Astrocyte (in vitro differentiated cells and primary cell): ENCODE data around the gene MAPK1IP1L. TPM values are rescaled to one million over a fixed set of nuclear protein-coding genes. Genes with fewer than 3 reads are reported as not detected.
A peak's percentile ranks its signal among the peaks of the same experiment; 100 is the strongest.

Experiments
- DNase-seq: peaks from one replicate; pipeline ENCODE4 v3.0.0-alpha.2; 2010; ENCODE audit warnings: low read depth
- FAIRE-seq: peaks from 2 replicates; lab custom pipeline; 2011; peaks lifted over from hg19 to GRCh38; lab: Jason Lieb, UNC
- H2AFZ ChIP-seq: 2 replicates; pipeline ENCODE4 v1.6.0; 2012; ENCODE audit warnings: low read depth, low read length, inconsistent platforms
- H3K27ac ChIP-seq: 2 replicates; pipeline ENCODE4 v1.5.1; 2011; ENCODE audit warnings: low read depth, low read length, inconsistent platforms
- H3K27me3 ChIP-seq: 2 replicates; pipeline ENCODE4 v1.6.0; 2011; ENCODE audit warnings: low read length, inconsistent platforms; ENCODE audit not compliant: insufficient read depth
- H3K36me3 ChIP-seq: 2 replicates; pipeline ENCODE4 v1.5.1; 2011; ENCODE audit warnings: low read length, inconsistent platforms; ENCODE audit not compliant: insufficient read depth
- H3K4me1 ChIP-seq: 2 replicates; pipeline ENCODE4 v1.5.1; 2011; ENCODE audit warnings: low read length, inconsistent platforms; ENCODE audit not compliant: insufficient read depth
- H3K4me2 ChIP-seq: 2 replicates; pipeline ENCODE4 v1.6.0; 2012; ENCODE audit warnings: low read length, inconsistent platforms
- H3K4me3 ChIP-seq: 2 replicates; pipeline ENCODE4 v1.5.1; 2011; ENCODE audit warnings: low read depth, mild to moderate bottlenecking, low read length, inconsistent platforms; ENCODE audit not compliant: insufficient read depth
- H3K79me2 ChIP-seq: 2 replicates; pipeline ENCODE4 v1.6.0; 2012; ENCODE audit warnings: mild to moderate bottlenecking, low read length, inconsistent platforms; ENCODE audit not compliant: insufficient read depth
- H3K9ac ChIP-seq: 2 replicates; pipeline ENCODE4 v1.6.0; 2012; ENCODE audit warnings: mild to moderate bottlenecking, low read length, inconsistent platforms
- H3K9me3 ChIP-seq: 2 replicates; pipeline ENCODE4 v1.5.1; 2012; ENCODE audit warnings: low read depth, mild to moderate bottlenecking, low read length, inconsistent platforms; ENCODE audit not compliant: insufficient read depth
- H4K20me1 ChIP-seq: 2 replicates; pipeline ENCODE4 v1.6.0; 2012; ENCODE audit warnings: low read length, inconsistent platforms; ENCODE audit not compliant: insufficient read depth
- H3K27ac Mint-ChIP-seq: one replicate; pipeline ENCODE4 v1.8.0; 2021; ENCODE audit warnings: mild to moderate bottlenecking, mixed read lengths; ENCODE audit not compliant: unreplicated experiment
- H3K27me3 Mint-ChIP-seq: one replicate; pipeline ENCODE4 v1.8.0; 2021; ENCODE audit warnings: low read depth, mixed read lengths; ENCODE audit not compliant: unreplicated experiment
- H3K36me3 Mint-ChIP-seq: one replicate; pipeline ENCODE4 v1.8.0; 2021; ENCODE audit warnings: low read depth, mixed read lengths; ENCODE audit not compliant: unreplicated experiment
- H3K4me1 Mint-ChIP-seq: one replicate; pipeline ENCODE4 v1.8.0; 2021; ENCODE audit warnings: low read depth, mixed read lengths; ENCODE audit not compliant: unreplicated experiment
- H3K4me3 Mint-ChIP-seq: one replicate; pipeline ENCODE4 v1.8.0; 2021; ENCODE audit warnings: mild to moderate bottlenecking, moderate library complexity, mixed read lengths; ENCODE audit not compliant: unreplicated experiment
- H3K9me3 Mint-ChIP-seq: one replicate; pipeline ENCODE4 v1.8.0; 2021; ENCODE audit warnings: mild to moderate bottlenecking, mixed read lengths; ENCODE audit not compliant: unreplicated experiment
- CTCF ChIP-seq: IDR thresholded peaks from 2 replicates; pipeline ENCODE4 v1.5.1; 2011; ENCODE audit warnings: low read depth, mild to moderate bottlenecking, inconsistent platforms, low read length, moderate library complexity; ENCODE audit not compliant: insufficient read depth
- EZH2 ChIP-seq: IDR thresholded peaks from 2 replicates; pipeline ENCODE4 v1.6.1; 2012; ENCODE audit warnings: mild to moderate bottlenecking, low read length, inconsistent platforms; ENCODE audit not compliant: insufficient read depth
- total RNA-seq: library from RNA; stranded (reverse); gene quantifications from 2 replicates; pipeline ENCODE4 v1.2.1, GENCODE V29; 2021

Gene MAPK1IP1L
- total RNA-seq, 1 donor from 2014 or later: 111 TPM

GRCh38 chr14:55092341-55092740 is 40.9 kb downstream of the MAPK1IP1L start:
- Histone ChIP-seq H3K27me3 (no peaks in the 10 kb centered on the region), H3K4me1 (peaks cover 5% of the 10 kb centered on the region), H3K79me2 (no peaks in the 10 kb centered on the region), H3K9ac (no peak overlapping the region), H2AFZ (no peak overlapping the region), H3K4me3 (no peak overlapping the region), H3K4me2 (no peak overlapping the region), H3K9me3 (no peaks in the 10 kb centered on the region), H3K36me3 (no peaks in the 10 kb centered on the region), H4K20me1 (no peaks in the 10 kb centered on the region), H3K27ac (no peak overlapping the region)
- FAIRE-seq (no peak), DNase-seq (no peak)
- Mint-ChIP-seq H3K4me3 (no peak overlapping the region), H3K27ac (no peak overlapping the region), H3K36me3 (no peaks in the 10 kb centered on the region), H3K4me1 (peaks cover 4% of the 10 kb centered on the region), H3K27me3 (no peaks in the 10 kb centered on the region), H3K9me3 (no peaks in the 10 kb centered on the region)
- TF ChIP-seq EZH2 (no peak), CTCF (no peak)

- H3K4me3 ChIP-seq: no peak overlapping the region
- H3K79me2 ChIP-seq: no peaks in the 10 kb centered on the region
- H3K4me3 Mint-ChIP-seq: no peak overlapping the region
- H3K27ac ChIP-seq: peak overlapping the region; percentile 45
- FAIRE-seq (no peak), DNase-seq (peak; percentile 67)
- no peaks in the 10 kb centered on the region for H3K9me3 Mint-ChIP-seq
- H3K9me3 ChIP-seq: no peaks in the 10 kb centered on the region
- H3K4me1 Mint-ChIP-seq: peaks cover 6% of the 10 kb centered on the region
- no peaks in the 10 kb centered on the region for H3K36me3 Mint-ChIP-seq
- TF ChIP-seq EZH2: no peak
- TF ChIP-seq CTCF: no peak
- H2AFZ ChIP-seq: peak overlapping the region; percentile 0
- no peaks in the 10 kb centered on the region for H3K27me3 ChIP-seq
- peak overlapping the region; percentile 24 for H3K4me2 ChIP-seq
- H4K20me1 ChIP-seq: no peaks in the 10 kb centered on the region
- no peak overlapping the region for H3K9ac ChIP-seq
- H3K36me3 ChIP-seq: no peaks in the 10 kb centered on the region
- no peak overlapping the region for H3K27ac Mint-ChIP-seq
- H3K27me3 Mint-ChIP-seq: no peaks in the 10 kb centered on the region
- H3K4me1 ChIP-seq: peaks cover 5% of the 10 kb centered on the region
Measured at GRCh38 chr14:55094292-55095157, 43.1 kb downstream of the MAPK1IP1L start.
